Measurements from ENCODE around the gene NOP56. TPM values are rescaled to one million over a fixed set of nuclear protein-coding genes. Genes with fewer than 3 reads are reported as not detected.

The NOP56 gene
- total and polyA plus RNA-seq, 9 of the 15 experiments (the other 6 are each of a cell fraction or from before 2014, with no cell fraction given) = 295 to 697 (median 439) TPM

- TF ChIP-seq PKNOX1 (IDR thresholded peaks at IDR 0.05) (no peak), CHD4 (IDR thresholded peaks at IDR 0.05; ENCODE audit: insufficient read depth, insufficient replicate concordance, low read depth, low read length, poor library complexity, severe bottlenecking) (no peak), STAT5A (IDR thresholded peaks at IDR 0.05; ENCODE audit: borderline replicate concordance, low read length) (peak; percentile 61; the same call in 1 of the 2 replicates), CREB3L1 (IDR thresholded peaks at IDR 0.05; ENCODE audit: borderline replicate concordance, low read depth) (no peak), DNMT1 (IDR thresholded peaks at IDR 0.05) (no peak), SRSF7 (optimal IDR thresholded peaks at IDR 0.05; ENCODE audit: low read depth, low read length) (no peak), ZNF263 (CRISPR knock-in tag; IDR thresholded peaks at IDR 0.05; ENCODE audit: borderline replicate concordance) (no peak), ZC3H8 (IDR thresholded peaks at IDR 0.05) (no peak), MAFF (IDR thresholded peaks at IDR 0.05; ENCODE audit: low read length) (no peak), CLOCK (CRISPR knock-in tag; IDR thresholded peaks at IDR 0.05; ENCODE audit: borderline replicate concordance) (no peak), ESRRB (CRISPR knock-in tag; IDR thresholded peaks at IDR 0.05; ENCODE audit: borderline replicate concordance) (no peak), MCM5 (IDR thresholded peaks at IDR 0.05; ENCODE audit: low read depth) (no peak), E2F1 (CRISPR knock-in tag; IDR thresholded peaks at IDR 0.05) (no peak), SMC3 (conservative IDR thresholded peaks at IDR 0.05; ENCODE audit: insufficient read depth, low read depth, low read length) (no peak), CUX1 (CRISPR knock-in tag; IDR thresholded peaks at IDR 0.05) (no peak)
These were observed 11.7 kb downstream of the NOP56 start, which contains the start of gene IDH3B (continued) for GRCh38 chr20:2663887-2664719.

Data from K562 (cell line).